OCI-LY3 (cell line): ENCODE data around the gene NDUFA12.

Experiments used
- H2AFZ ChIP-seq: fragments of 200-600, 300-600 bp; shearing (Covaris generic); 2 replicates; pipeline ENCODE4 v1.6.0; 2014; ENCODE audit warnings: antibody characterized with exemption, low read depth, low read length
- H3K27ac ChIP-seq: fragments of 200-600, 300-600 bp; sonication (generic); 2 replicates; pipeline ENCODE4 v1.5.1; 2014; ENCODE audit warnings: mild to moderate bottlenecking, low read length, moderate library complexity, mixed read lengths
- H3K27me3 ChIP-seq: fragments of 200-600, 300-600 bp; sonication (generic); 2 replicates; pipeline ENCODE4 v1.6.1; 2014; ENCODE audit warnings: low read depth, low read length, mixed read lengths
- H3K36me3 ChIP-seq: fragments of 200-600, 300-600 bp; sonication (generic); replicated peaks from 2 replicates; pipeline ENCODE3; 2014; ENCODE audit warnings: low read depth, low read length, mixed read lengths
- H3K4me1 ChIP-seq: fragments of 300-600, 200-600 bp; sonication (generic); 2 replicates; pipeline ENCODE4 v1.6.1; 2014; ENCODE audit warnings: low read length, mixed read lengths
- H3K4me2 ChIP-seq: fragments of 200-600, 300-600 bp; sonication (generic); 2 replicates; pipeline ENCODE4 v1.6.1; 2014; ENCODE audit warnings: low read length, mixed read lengths
- H3K4me3 ChIP-seq: fragments of 300-600, 200-600 bp; sonication (generic); 2 replicates; pipeline ENCODE4 v1.5.1; 2014; ENCODE audit warnings: antibody characterized with exemption, mild to moderate bottlenecking, low read length, moderate library complexity
- H3K79me2 ChIP-seq: fragments of 300-600, 200-600 bp; shearing (Covaris generic); 2 replicates; pipeline ENCODE4 v1.6.1; 2014; ENCODE audit warnings: mild to moderate bottlenecking, low read length, mixed read lengths
- H3K9ac ChIP-seq: fragments of 300-600, 200-600 bp; shearing (Covaris generic); 2 replicates; pipeline ENCODE4 v1.6.0; 2014; ENCODE audit warnings: mild to moderate bottlenecking, low read length, moderate library complexity
- H3K9me3 ChIP-seq: fragments of 200-600, 300-600 bp; shearing (Covaris generic); 2 replicates; pipeline ENCODE4 v1.6.1; 2014; ENCODE audit warnings: low read length, mixed read lengths; ENCODE audit not compliant: insufficient read depth
- H4K20me1 ChIP-seq: fragments of 200-600, 300-600 bp; sonication (generic); 2 replicates; pipeline ENCODE4 v1.6.1; 2016; ENCODE audit warnings: low read length, mixed read lengths; ENCODE audit not compliant: insufficient read depth
- CTCF ChIP-seq: fragments of 200-600, 300-600 bp; sonication (generic); IDR thresholded peaks from 2 replicates; pipeline ENCODE4 v1.5.1; 2014; ENCODE audit warnings: antibody characterized with exemption, low read length, low read depth
- EZH2phosphoT487 ChIP-seq: fragments of 200-600 bp; shearing (Covaris generic); IDR thresholded peaks from 2 replicates; pipeline ENCODE4 v1.6.1; 2018; ENCODE audit warnings: antibody characterized with exemption, mixed run types, low read depth

NDUFA12 gene

GRCh38 chr12:94962670-94963069 is 40.8 kb downstream of the NDUFA12 start:
- no peaks in the 10 kb centered on the region for H3K79me2 ChIP-seq
- no peak overlapping the region for H3K27ac ChIP-seq
- no peak overlapping the region for H2AFZ ChIP-seq
- no peak overlapping the region for H3K9ac ChIP-seq
- no peaks in the 10 kb centered on the region for H3K36me3 ChIP-seq
- H3K9me3 ChIP-seq, result no peaks in the 10 kb centered on the region
- TF ChIP-seq EZH2phosphoT487 (no peak), CTCF (no peak)
- H3K4me3 ChIP-seq, result no peak overlapping the region
- no peak overlapping the region for H3K4me2 ChIP-seq
- no peaks in the 10 kb centered on the region for H4K20me1 ChIP-seq
- no peaks in the 10 kb centered on the region for H3K27me3 ChIP-seq
- H3K4me1 ChIP-seq, result peaks cover 8% of the 10 kb centered on the region

GRCh38 chr12:94961911-94962310 is 41.6 kb downstream of the NDUFA12 start:
- peaks cover 6% of the 10 kb centered on the region for H3K4me1 ChIP-seq
- no peak overlapping the region for H3K4me2 ChIP-seq
- H3K27ac ChIP-seq, result no peak overlapping the region
- no peaks in the 10 kb centered on the region for H3K9me3 ChIP-seq
- H2AFZ ChIP-seq, result no peak overlapping the region
- H3K79me2 ChIP-seq, result no peaks in the 10 kb centered on the region
- H4K20me1 ChIP-seq, result no peaks in the 10 kb centered on the region
- H3K9ac ChIP-seq, result no peak overlapping the region
- no peaks in the 10 kb centered on the region for H3K27me3 ChIP-seq
- H3K36me3 ChIP-seq, result no peaks in the 10 kb centered on the region
- TF ChIP-seq CTCF (no peak), EZH2phosphoT487 (no peak)
- no peak overlapping the region for H3K4me3 ChIP-seq

- Histone ChIP-seq H2AFZ (no peak overlapping the region), H4K20me1 (no peaks in the 10 kb centered on the region)
Observed at GRCh38 chr12:94961256-94961824, 42.2 kb downstream of the NDUFA12 start.

GRCh38 chr12:94957006-94957405 is 46.5 kb downstream of the NDUFA12 start:
- H3K4me2 ChIP-seq, result no peak overlapping the region
- H3K4me3 ChIP-seq, result no peak overlapping the region
- no peak overlapping the region for H3K9ac ChIP-seq
- H2AFZ ChIP-seq, result no peak overlapping the region
- H3K9me3 ChIP-seq, result no peaks in the 10 kb centered on the region
- peaks cover 6% of the 10 kb centered on the region; the same call in 1 of the 2 replicates for H3K4me1 ChIP-seq
- H4K20me1 ChIP-seq, result no peaks in the 10 kb centered on the region
- H3K79me2 ChIP-seq, result no peaks in the 10 kb centered on the region
- no peaks in the 10 kb centered on the region for H3K36me3 ChIP-seq
- TF ChIP-seq CTCF, result no peak
- no peak for TF ChIP-seq EZH2phosphoT487
- H3K27me3 ChIP-seq, result peaks cover 10% of the 10 kb centered on the region; the same call in 1 of the 2 replicates
- H3K27ac ChIP-seq, result no peak overlapping the region

More at GRCh38 chr12:94961256-94961824, 42.2 kb downstream of the NDUFA12 start:
- no peak overlapping the region for H3K9ac ChIP-seq
- H3K79me2 ChIP-seq, result no peaks in the 10 kb centered on the region
- no peak overlapping the region for H3K27ac ChIP-seq
- no peak overlapping the region for H3K4me3 ChIP-seq
- 0 out of 2 replicates have a peak, but pooled peaks cover 3% of the 10 kb centered on the region for H3K27me3 ChIP-seq
- H3K9me3 ChIP-seq, result no peaks in the 10 kb centered on the region
- 0 out of 2 replicates have a peak, but pooled peaks cover 3% of the 10 kb centered on the region for H3K4me1 ChIP-seq
- TF ChIP-seq EZH2phosphoT487 (no peak), CTCF (no peak)
- no peaks in the 10 kb centered on the region for H3K36me3 ChIP-seq
- no peak overlapping the region for H3K4me2 ChIP-seq
